Osteoblast (primary cell): ENCODE data around the gene AOPEP. TPM values are rescaled to one million over a fixed set of nuclear protein-coding genes. Genes with fewer than 3 reads are reported as not detected.
A peak's percentile ranks its signal among the peaks of the same experiment; 100 is the strongest.

Experiments
- DNase-seq: peaks from one replicate; pipeline ENCODE4 v3.0.0; 2011; ENCODE audit warnings: low spot score, mixed read lengths; ENCODE audit not compliant: insufficient read length; ENCODE audit errors: missing footprints
- H2AFZ ChIP-seq: 2 replicates; pipeline ENCODE4 v1.6.0; 2011; ENCODE audit warnings: mild to moderate bottlenecking, low read length
- H3K27ac ChIP-seq: 2 replicates; pipeline ENCODE4 v1.5.1; 2011; ENCODE audit warnings: mild to moderate bottlenecking, low read depth, low read length, moderate library complexity
- H3K27me3 ChIP-seq: 2 replicates; pipeline ENCODE4 v1.6.0; 2012; ENCODE audit warnings: mild to moderate bottlenecking, control low read depth, inconsistent platforms, low read length, moderate library complexity; ENCODE audit not compliant: insufficient read depth
- H3K36me3 ChIP-seq: 2 replicates; pipeline ENCODE4 v1.5.1; 2011; ENCODE audit warnings: mild to moderate bottlenecking, low read length, control low read depth, moderate library complexity; ENCODE audit not compliant: insufficient read depth
- H3K4me1 ChIP-seq: 2 replicates; pipeline ENCODE4 v1.5.1; 2011; ENCODE audit warnings: mild to moderate bottlenecking, low read length, control low read depth, moderate library complexity; ENCODE audit not compliant: insufficient read depth
- H3K4me2 ChIP-seq: 2 replicates; pipeline ENCODE4 v1.6.0; 2011; ENCODE audit warnings: mild to moderate bottlenecking, low read length; ENCODE audit not compliant: insufficient read depth
- H3K4me3 ChIP-seq: fragments of 200-600 bp; sonication (generic); 3 replicates; pipeline ENCODE4 v1.5.1; 2012; ENCODE audit warnings: mild to moderate bottlenecking, low read length, inconsistent platforms; ENCODE audit not compliant: insufficient read depth
- H3K79me2 ChIP-seq: 2 replicates; pipeline ENCODE4 v1.6.0; 2012; ENCODE audit warnings: mild to moderate bottlenecking, low read length, control low read depth, inconsistent platforms; ENCODE audit not compliant: insufficient read depth
- H3K9me3 ChIP-seq: 2 replicates; pipeline ENCODE4 v1.5.1; 2011; ENCODE audit warnings: low read depth, low read length, control low read depth
- H4K20me1 ChIP-seq: 2 replicates; pipeline ENCODE4 v1.6.0; 2012; ENCODE audit warnings: mild to moderate bottlenecking, low read length, control low read depth; ENCODE audit not compliant: insufficient read depth
- total RNA-seq: library from RNA; depleted of rRNA; stranded (reverse); fragments of >200 nt; gene quantifications from 2 replicates; pipeline ENCODE4 v1.2.3, GENCODE V29; 2012
- TF ChIP-seq, protein P1 (sequence below): IDR thresholded peaks from 2 replicates; pipeline ENCODE4 v1.5.1; 2011; ENCODE audit warnings: mild to moderate bottlenecking, low read depth, low read length, moderate library complexity; ENCODE audit errors: extremely low read depth

Gene AOPEP
- total RNA-seq, 1 donor, result 131 TPM

DNA sequence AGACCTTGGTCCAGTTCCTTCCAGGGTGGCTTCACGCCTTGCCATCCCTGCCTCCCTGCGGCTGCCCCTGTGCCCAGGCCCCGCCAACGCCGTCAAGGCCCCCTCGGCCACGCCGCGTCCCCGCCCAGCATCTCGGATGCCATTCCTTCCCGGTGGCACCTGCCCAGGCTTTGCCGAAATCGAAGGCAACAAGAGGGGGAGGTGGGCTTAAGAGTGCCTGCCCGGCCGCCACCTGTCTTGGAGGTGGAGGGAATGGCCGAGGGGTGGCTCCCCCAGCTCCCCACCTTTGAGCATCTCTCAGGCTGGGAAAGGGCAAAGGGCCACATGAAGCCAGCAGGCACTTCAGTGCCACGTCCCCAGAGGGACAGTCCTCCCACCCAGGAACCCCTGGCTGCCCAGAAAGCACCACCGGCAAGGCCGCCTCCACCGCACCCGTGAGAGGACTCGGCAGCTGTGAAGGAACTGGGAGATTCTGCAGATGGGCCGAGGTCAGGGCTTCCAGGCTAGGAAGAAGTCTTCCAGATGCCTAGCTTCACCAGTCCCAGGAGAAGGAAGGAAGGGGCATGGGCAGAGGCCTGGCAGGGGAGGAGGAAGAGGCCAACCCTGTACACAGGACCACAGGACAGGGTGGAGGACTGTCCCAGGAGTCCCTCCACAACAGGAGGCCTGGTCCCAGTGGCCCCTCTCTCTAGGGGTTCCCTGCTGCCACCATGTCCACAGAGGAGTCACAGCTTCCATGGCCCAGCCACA, 373.0 kb downstream of the AOPEP start:
- H3K4me1 ChIP-seq, result peaks cover 15% of the 10 kb centered on the region
- H3K4me2 ChIP-seq, result no peak overlapping the region

DNA sequence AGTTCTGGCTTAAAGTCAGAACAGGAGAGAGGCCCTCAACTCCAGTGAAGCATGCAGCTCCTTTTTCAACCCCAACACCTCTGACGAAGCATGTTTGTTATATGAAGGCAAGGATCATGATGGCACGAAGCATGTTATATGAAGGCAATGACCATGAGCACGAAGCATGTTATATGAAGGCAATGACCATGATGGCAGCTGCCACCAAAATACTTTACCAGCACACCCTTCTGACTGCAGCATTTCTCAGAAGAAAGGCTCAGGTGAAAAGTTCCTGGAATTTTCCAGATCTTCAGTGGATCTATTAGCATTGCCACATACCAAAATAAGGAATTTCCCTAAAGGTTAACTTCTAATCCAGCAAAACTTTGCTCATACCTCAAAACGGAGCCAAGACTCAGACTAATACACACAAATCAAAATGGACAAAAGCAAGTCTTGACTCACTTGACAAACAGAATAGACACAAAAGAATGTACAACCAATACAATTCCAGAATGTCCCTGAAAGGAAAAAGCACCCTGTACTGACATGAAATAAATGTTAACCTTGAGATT, 373.6 kb downstream of the AOPEP start:
- no peaks in the 10 kb centered on the region for H3K9me3 ChIP-seq
- H4K20me1 ChIP-seq, result no peaks in the 10 kb centered on the region
- H2AFZ ChIP-seq, result no peak overlapping the region
- TF ChIP-seq, protein P1, sequence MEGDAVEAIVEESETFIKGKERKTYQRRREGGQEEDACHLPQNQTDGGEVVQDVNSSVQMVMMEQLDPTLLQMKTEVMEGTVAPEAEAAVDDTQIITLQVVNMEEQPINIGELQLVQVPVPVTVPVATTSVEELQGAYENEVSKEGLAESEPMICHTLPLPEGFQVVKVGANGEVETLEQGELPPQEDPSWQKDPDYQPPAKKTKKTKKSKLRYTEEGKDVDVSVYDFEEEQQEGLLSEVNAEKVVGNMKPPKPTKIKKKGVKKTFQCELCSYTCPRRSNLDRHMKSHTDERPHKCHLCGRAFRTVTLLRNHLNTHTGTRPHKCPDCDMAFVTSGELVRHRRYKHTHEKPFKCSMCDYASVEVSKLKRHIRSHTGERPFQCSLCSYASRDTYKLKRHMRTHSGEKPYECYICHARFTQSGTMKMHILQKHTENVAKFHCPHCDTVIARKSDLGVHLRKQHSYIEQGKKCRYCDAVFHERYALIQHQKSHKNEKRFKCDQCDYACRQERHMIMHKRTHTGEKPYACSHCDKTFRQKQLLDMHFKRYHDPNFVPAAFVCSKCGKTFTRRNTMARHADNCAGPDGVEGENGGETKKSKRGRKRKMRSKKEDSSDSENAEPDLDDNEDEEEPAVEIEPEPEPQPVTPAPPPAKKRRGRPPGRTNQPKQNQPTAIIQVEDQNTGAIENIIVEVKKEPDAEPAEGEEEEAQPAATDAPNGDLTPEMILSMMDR, result no peak
- no peaks in the 10 kb centered on the region for H3K27me3 ChIP-seq
- peaks cover 4% of the 10 kb centered on the region for H3K36me3 ChIP-seq
- peaks cover 19% of the 10 kb centered on the region for H3K79me2 ChIP-seq
- H3K4me3 ChIP-seq, result no peak overlapping the region
- peaks cover 15% of the 10 kb centered on the region for H3K4me1 ChIP-seq
- H3K27ac ChIP-seq, result peak overlapping the region; percentile 40
- peak; percentile 88 for DNase-seq
- H3K4me2 ChIP-seq, result peak overlapping the region; percentile 29

More for the DNA sequence above, 373.0 kb downstream of the AOPEP start:
- Histone ChIP-seq H3K79me2 (peaks cover 19% of the 10 kb centered on the region), H3K4me3 (no peak overlapping the region), H4K20me1 (no peaks in the 10 kb centered on the region), H3K27ac (peak overlapping the region; percentile 40), H2AFZ (no peak overlapping the region), H3K9me3 (no peaks in the 10 kb centered on the region), H3K27me3 (no peaks in the 10 kb centered on the region), H3K36me3 (peaks cover 4% of the 10 kb centered on the region)
- TF ChIP-seq, protein P1, result no peak
- peak; percentile 22 for DNase-seq

DNA sequence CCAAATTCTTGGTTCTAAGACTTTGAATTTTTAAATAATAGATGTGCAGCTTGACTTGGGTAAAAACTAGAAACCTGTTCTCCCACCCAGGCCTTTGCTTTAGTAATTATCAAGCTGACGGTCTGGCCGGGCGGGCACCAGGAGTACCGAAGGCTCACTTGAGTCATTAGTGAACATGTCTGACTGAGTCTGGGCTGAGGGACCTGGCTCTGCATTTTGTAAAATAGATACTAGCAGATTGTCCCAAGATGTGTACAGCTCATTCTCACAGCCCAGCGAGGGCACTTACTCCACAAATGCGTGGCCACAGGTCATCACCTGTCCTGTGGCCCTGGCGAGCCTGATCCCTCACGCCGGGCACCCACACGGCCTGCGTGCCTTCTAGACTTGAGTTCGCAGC, 374.8 kb downstream of the AOPEP start:
- Histone ChIP-seq H3K9me3 (no peaks in the 10 kb centered on the region), H3K36me3 (peaks cover 4% of the 10 kb centered on the region), H2AFZ (no peak overlapping the region), H3K4me1 (peaks cover 15% of the 10 kb centered on the region), H3K79me2 (peaks cover 19% of the 10 kb centered on the region), H4K20me1 (peaks cover 3% of the 10 kb centered on the region), H3K27ac (no peak overlapping the region), H3K27me3 (no peaks in the 10 kb centered on the region), H3K4me2 (no peak overlapping the region), H3K4me3 (no peak overlapping the region)
- peak; percentile 31 for DNase-seq
- TF ChIP-seq, protein P1, result no peak

DNA sequence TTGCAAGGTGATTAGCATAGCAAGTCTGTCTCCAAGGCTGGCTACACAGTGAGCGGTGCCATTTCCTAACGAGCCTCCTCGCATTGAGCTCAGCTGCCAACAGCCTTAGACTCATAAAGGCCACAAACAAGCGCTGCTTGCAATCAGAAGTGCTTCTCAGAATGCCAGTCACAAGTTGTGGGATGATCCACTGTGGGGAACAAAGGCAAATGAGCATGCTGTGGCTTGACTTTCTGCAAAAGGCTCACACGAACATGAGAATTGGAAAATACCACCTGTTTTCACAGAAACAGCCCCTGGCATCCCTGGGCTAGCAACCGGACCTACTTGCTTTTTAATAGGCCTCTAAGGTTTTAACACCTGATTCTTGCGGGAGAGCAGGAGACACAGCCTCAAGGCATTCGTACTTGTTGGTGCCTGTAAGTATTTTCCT, 375.5 kb downstream of the AOPEP start:
- Histone ChIP-seq H3K27ac (no peak overlapping the region), H3K4me2 (no peak overlapping the region), H3K27me3 (no peaks in the 10 kb centered on the region), H3K9me3 (no peaks in the 10 kb centered on the region), H3K36me3 (peaks cover 11% of the 10 kb centered on the region), H4K20me1 (peaks cover 3% of the 10 kb centered on the region), H2AFZ (no peak overlapping the region), H3K79me2 (peaks cover 13% of the 10 kb centered on the region), H3K4me1 (peaks cover 19% of the 10 kb centered on the region), H3K4me3 (no peak overlapping the region)
- peak; percentile 52 for DNase-seq
- TF ChIP-seq, protein P1, result no peak
